Duodenal mucosa (tissue), 2 donors: ENCODE data around the gene C2CD2L.

Experiments
- H3K27ac ChIP-seq: one replicate; pipeline ENCODE4 v1.7.0; 2013; ENCODE audit warnings: low read depth, low read length
- H3K27me3 ChIP-seq, 2 donors: one replicate each; pipeline ENCODE4 v1.7.0; 2013; ENCODE audit warnings: low read length in 2 of 2, control low read depth in 1 of 2; ENCODE audit not compliant: insufficient read depth in 2 of 2, control insufficient read depth in 1 of 2
- H3K36me3 ChIP-seq, 2 donors: one replicate each; pipeline ENCODE4 v1.7.0; 2013; ENCODE audit warnings: low read length in 2 of 2, control low read depth in 1 of 2; ENCODE audit not compliant: insufficient read depth in 2 of 2, control insufficient read depth in 1 of 2
- H3K4me1 ChIP-seq, 2 donors: one replicate each; pipeline ENCODE4 v1.7.0; 2013; ENCODE audit warnings: low read length in 2 of 2, control low read depth in 1 of 2; ENCODE audit not compliant: insufficient read depth in 2 of 2, control insufficient read depth in 1 of 2
- H3K4me3 ChIP-seq, 2 donors: one replicate each; pipeline ENCODE4 v1.7.0; 2013; ENCODE audit warnings: low read length in 2 of 2, low read depth in 1 of 2
- H3K9ac ChIP-seq, 2 donors: one replicate each; pipeline ENCODE4 v1.7.0; 2013; ENCODE audit warnings: low read length in 2 of 2, low read depth in 1 of 2
- H3K9me3 ChIP-seq, 2 donors: one replicate each; pipeline ENCODE4 v1.7.0; 2013; ENCODE audit warnings: low read length in 2 of 2, control low read depth in 1 of 2; ENCODE audit not compliant: control insufficient read depth in 1 of 2

Gene C2CD2L

DNA sequence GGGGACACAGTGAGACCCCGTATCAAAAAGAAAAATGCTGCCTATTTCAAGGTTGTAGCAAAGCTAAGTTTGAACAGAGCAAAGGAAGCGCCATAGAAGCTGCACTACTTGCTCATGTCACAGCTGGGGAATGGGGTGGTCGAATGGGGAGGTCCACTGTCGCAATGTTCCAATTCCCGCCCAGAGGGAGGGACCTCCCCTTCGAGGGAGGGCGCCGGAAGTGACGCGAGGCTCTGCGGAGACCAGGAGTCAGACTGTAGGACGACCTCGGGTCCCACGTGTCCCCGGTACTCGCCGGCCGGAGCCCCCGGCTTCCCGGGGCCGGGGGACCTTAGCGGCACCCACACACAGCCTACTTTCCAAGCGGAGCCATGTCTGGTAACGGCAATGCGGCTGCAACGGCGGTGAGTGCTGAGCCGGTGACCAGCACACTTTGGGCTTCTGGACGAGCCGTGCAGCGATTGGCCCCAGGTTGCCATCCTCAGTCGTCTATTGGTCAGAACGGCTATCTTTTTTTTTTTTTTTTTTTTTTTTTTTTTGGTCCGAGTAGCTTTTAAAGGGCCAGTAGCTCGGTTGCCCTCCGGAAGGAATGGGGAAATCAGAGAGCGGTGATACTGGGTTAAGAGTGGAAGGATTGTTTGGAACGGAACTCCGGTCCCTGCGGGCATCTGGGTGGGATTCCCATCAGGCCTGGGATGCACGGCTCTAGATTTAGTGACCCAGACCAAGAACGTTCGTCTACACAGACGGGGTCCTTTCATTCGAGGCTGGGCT is 22.3 kb upstream of the C2CD2L start, which contains the start of gene HMBS:
Gene HMBS, plus strand, starts transcription at position 219 of the 774 bp plus-strand sequence. Its CDS starts 153 bp downstream, at position 372.
- peak within 1 kb of the TSS; percentile 76 to 89 for H3K4me3 ChIP-seq
- peak within 1 kb of the TSS; percentile 69 for H3K27ac ChIP-seq
- peaks cover 14 to 26% of the 10 kb centered on the region in 2 donors for H3K36me3 ChIP-seq
- H3K27me3 ChIP-seq: no peaks in the 10 kb centered on the region
- no peaks in the 10 kb centered on the region for H3K9me3 ChIP-seq
- H3K4me1 ChIP-seq: peaks cover 29 to 33% of the 10 kb centered on the region in 2 donors
- peak within 1 kb of the TSS; percentile 61 to 80 for H3K9ac ChIP-seq

DNA sequence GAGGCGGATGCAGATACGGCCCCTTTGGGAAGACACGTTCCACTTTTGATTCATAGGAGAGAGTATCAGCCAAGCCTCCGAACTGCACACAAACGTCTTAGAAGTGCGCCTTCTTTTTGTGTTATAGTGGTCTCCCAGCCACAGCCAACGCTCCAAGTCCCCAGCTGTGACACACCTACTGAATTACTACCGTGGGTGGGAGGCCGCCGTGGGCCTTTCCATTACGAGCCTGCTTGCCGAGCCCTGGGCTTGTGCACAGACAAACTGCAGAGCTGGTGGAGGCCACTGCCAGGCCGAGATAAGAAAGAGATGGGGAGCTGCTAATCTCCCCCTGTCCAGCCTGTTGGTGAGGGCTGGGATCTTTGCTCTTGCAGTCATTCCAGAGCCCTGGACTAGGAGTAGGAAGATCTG is 21.7 kb upstream of the C2CD2L start:
- no peaks in the 10 kb centered on the region for H3K27me3 ChIP-seq
- peak overlapping the region; percentile 76 to 89 for H3K4me3 ChIP-seq
- no peaks in the 10 kb centered on the region for H3K9me3 ChIP-seq
- peak overlapping the region; percentile 61 to 80 for H3K9ac ChIP-seq
- H3K4me1 ChIP-seq: peaks cover 29 to 33% of the 10 kb centered on the region in 2 donors
- H3K36me3 ChIP-seq: peaks cover 13 to 23% of the 10 kb centered on the region in 2 donors
- peak overlapping the region; percentile 28 for H3K27ac ChIP-seq

GRCh38 chr11:119087123-119087522 is 20.0 kb upstream of the C2CD2L start:
- no peaks in the 10 kb centered on the region for H3K27me3 ChIP-seq
- H3K4me3 ChIP-seq: no peak overlapping the region
- peaks cover 21 to 26% of the 10 kb centered on the region in 2 donors for H3K4me1 ChIP-seq

DNA sequence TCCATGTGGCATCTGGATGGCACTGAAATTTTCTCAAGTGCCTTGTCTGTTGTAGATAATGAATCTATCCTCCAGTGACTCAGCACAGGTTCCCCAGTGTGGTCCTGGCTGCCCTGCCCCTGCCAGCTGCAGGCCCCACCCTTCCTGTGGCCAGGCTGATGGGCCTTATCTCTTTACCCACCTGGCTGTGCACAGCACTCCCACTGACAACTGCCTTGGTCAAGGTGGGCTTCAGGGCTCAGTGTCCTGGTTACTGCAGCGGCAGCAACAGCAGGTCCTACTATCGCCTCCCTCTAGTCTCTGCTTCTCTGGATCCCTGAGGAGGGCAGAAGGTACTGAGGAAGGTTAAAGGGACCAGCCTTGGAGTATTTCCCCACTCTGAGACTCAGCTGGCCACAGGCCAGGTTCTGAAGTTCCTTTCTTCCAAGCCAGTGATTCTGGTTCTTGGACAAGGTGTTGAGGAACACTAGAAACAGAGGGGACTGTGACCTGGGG is 19.4 kb upstream of the C2CD2L start:
- Histone ChIP-seq H3K27ac (no peak overlapping the region), H3K36me3 (peaks cover 0 to 8% of the 10 kb centered on the region in 2 donors), H3K27me3 (no peaks in the 10 kb centered on the region), H3K4me1 (peaks cover 28 to 32% of the 10 kb centered on the region in 2 donors), H3K4me3 (no peak overlapping the region), H3K9me3 (no peaks in the 10 kb centered on the region), H3K9ac (no peak overlapping the region)

More at GRCh38 chr11:119087123-119087522, 20.0 kb upstream of the C2CD2L start:
- peaks cover 0 to 9% of the 10 kb centered on the region in 2 donors for H3K36me3 ChIP-seq
- no peaks in the 10 kb centered on the region for H3K9me3 ChIP-seq
- H3K27ac ChIP-seq: no peak overlapping the region
- no peak overlapping the region for H3K9ac ChIP-seq

- peaks cover 0 to 14% of the 10 kb centered on the region in 2 donors for H3K36me3 ChIP-seq
- H3K4me3 ChIP-seq: no peak overlapping the region
- H3K27me3 ChIP-seq: no peaks in the 10 kb centered on the region
- no peaks in the 10 kb centered on the region for H3K9me3 ChIP-seq
- no peak overlapping the region for H3K27ac ChIP-seq
- H3K9ac ChIP-seq: no peak overlapping the region
- H3K4me1 ChIP-seq: peaks cover 34 to 38% of the 10 kb centered on the region in 2 donors
Observed at GRCh38 chr11:119088406-119088805, 18.7 kb upstream of the C2CD2L start.

GRCh38 chr11:119089319-119089718 is 17.8 kb upstream of the C2CD2L start:
- H3K9me3 ChIP-seq: no peaks in the 10 kb centered on the region
- H3K4me3 ChIP-seq: no peak overlapping the region
- no peak overlapping the region for H3K9ac ChIP-seq
- H3K27ac ChIP-seq: no peak overlapping the region
- peaks cover 0 to 14% of the 10 kb centered on the region in 2 donors for H3K36me3 ChIP-seq
- H3K4me1 ChIP-seq: peaks cover 38 to 40% of the 10 kb centered on the region in 2 donors
- no peaks in the 10 kb centered on the region for H3K27me3 ChIP-seq

DNA sequence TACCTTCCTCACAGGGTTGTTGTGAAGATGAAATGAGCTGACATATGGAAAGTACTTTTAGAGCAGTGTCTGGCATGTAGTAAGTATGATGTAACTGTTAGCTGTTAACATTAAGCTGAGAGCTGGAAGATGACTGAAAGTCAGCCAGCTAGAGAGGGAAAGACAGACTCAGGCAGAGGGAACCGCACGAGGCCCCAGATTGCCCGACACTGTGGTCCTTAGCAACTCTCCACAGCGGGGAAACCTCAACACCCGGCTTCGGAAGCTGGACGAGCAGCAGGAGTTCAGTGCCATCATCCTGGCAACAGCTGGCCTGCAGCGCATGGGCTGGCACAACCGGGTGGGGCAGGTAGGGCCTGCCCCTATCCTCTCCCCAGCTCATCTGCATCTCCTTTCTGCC is 16.0 kb upstream of the C2CD2L start:
- Histone ChIP-seq H3K27ac (no peak overlapping the region), H3K27me3 (no peaks in the 10 kb centered on the region), H3K4me3 (no peak overlapping the region), H3K9me3 (no peaks in the 10 kb centered on the region), H3K4me1 (peaks cover 28 to 29% of the 10 kb centered on the region in 2 donors), H3K36me3 (peaks cover 0 to 14% of the 10 kb centered on the region in 2 donors), H3K9ac (no peak overlapping the region)

- no peaks in the 10 kb centered on the region for H3K27me3 ChIP-seq
- H3K4me3 ChIP-seq: peak overlapping the region in 1 of 2 donors; percentile 79
- peaks cover 7 to 24% of the 10 kb centered on the region in 2 donors for H3K36me3 ChIP-seq
- H3K9me3 ChIP-seq: no peaks in the 10 kb centered on the region
- no peak overlapping the region for H3K27ac ChIP-seq
- peaks cover 24 to 27% of the 10 kb centered on the region in 2 donors for H3K4me1 ChIP-seq
- peak overlapping the region; percentile 80 to 84 for H3K9ac ChIP-seq
Observed at GRCh38 chr11:119091966-119092879, 14.9 kb upstream of the C2CD2L start.

- Histone ChIP-seq H3K9ac (peak overlapping the region; percentile 80 to 84), H3K9me3 (no peaks in the 10 kb centered on the region), H3K4me1 (peaks cover 17 to 20% of the 10 kb centered on the region in 2 donors), H3K36me3 (peaks cover 12 to 33% of the 10 kb centered on the region in 2 donors), H3K4me3 (peak overlapping the region; percentile 79 to 85), H3K27me3 (no peaks in the 10 kb centered on the region), H3K27ac (no peak overlapping the region)
Observed at GRCh38 chr11:119092880-119093842, 14.0 kb upstream of the C2CD2L start.
